GM23248 (cell line): ENCODE results near the gene CPLX1. TPM values are rescaled to one million over a fixed set of nuclear protein-coding genes. Genes with fewer than 3 reads are reported as not detected.
A peak's percentile ranks its signal among the peaks of the same experiment; 100 is the strongest.
"Not testable (repeated sequence)": the region's sequence is repeated elsewhere in the genome, so short reads cannot be mapped to it uniquely, and the experiment has no call there.

Source experiments
- DNase-seq: peaks from one replicate; pipeline ENCODE4 v3.0.0-alpha.2; 2015
- H2AFZ ChIP-seq: fragments of 200-600 bp; sonication (generic); 2 replicates; pipeline ENCODE4 v1.6.1; 2016; ENCODE audit warnings: antibody characterized with exemption
- H3F3A ChIP-seq: fragments of 200-600 bp; sonication (generic); 2 replicates; pipeline ENCODE4 v1.6.1; 2016; ENCODE audit warnings: mild to moderate bottlenecking, antibody characterized with exemption, mixed run types; ENCODE audit not compliant: insufficient read depth
- H3K27ac ChIP-seq: fragments of 200-600 bp; sonication (generic); 2 replicates; pipeline ENCODE4 v1.5.1; 2016; ENCODE audit warnings: mild to moderate bottlenecking
- H3K27me3 ChIP-seq: fragments of 200-600 bp; sonication (generic); replicated peaks from 2 replicates; pipeline ENCODE4 v1.6.1; 2016; ENCODE audit warnings: mild to moderate bottlenecking; ENCODE audit not compliant: insufficient read depth
- H3K36me3 ChIP-seq: fragments of 200-600 bp; sonication (generic); 2 replicates; pipeline ENCODE4 v1.6.1; 2016; ENCODE audit warnings: low read depth, mild to moderate bottlenecking
- H3K4me1 ChIP-seq: fragments of 200-600 bp; sonication (generic); 2 replicates; pipeline ENCODE4 v1.6.1; 2016; ENCODE audit warnings: mild to moderate bottlenecking; ENCODE audit not compliant: insufficient read depth
- H3K4me2 ChIP-seq: fragments of 200-600 bp; sonication (generic); one replicate; pipeline ENCODE4 v1.6.1; 2016; ENCODE audit warnings: mild to moderate bottlenecking; ENCODE audit not compliant: unreplicated experiment
- H3K4me3 ChIP-seq: fragments of 200-600 bp; sonication (generic); 2 replicates; pipeline ENCODE4 v1.5.1; 2016; ENCODE audit warnings: mild to moderate bottlenecking
- H3K79me2 ChIP-seq: fragments of 200-600 bp; sonication (generic); 2 replicates; pipeline ENCODE4 v1.6.1; 2016; ENCODE audit warnings: mild to moderate bottlenecking; ENCODE audit not compliant: insufficient read depth
- H3K9ac ChIP-seq: fragments of 200-600 bp; sonication (generic); 2 replicates; pipeline ENCODE4 v1.6.1; 2016; ENCODE audit warnings: mild to moderate bottlenecking
- H3K9me2 ChIP-seq: fragments of 200-600 bp; sonication (generic); 2 replicates; pipeline ENCODE4 v1.6.1; 2016; ENCODE audit warnings: mixed run types, mild to moderate bottlenecking, moderate library complexity; ENCODE audit not compliant: insufficient read depth
- H3K9me3 ChIP-seq: fragments of 200-600 bp; sonication (generic); one replicate; pipeline ENCODE4 v1.6.1; 2017; ENCODE audit warnings: low read depth
- H4K20me1 ChIP-seq: fragments of 200-600 bp; sonication (generic); 2 replicates; pipeline ENCODE4 v1.6.0; 2016; ENCODE audit not compliant: insufficient read depth
- EZH2 ChIP-seq: fragments of 200-600 bp; sonication (generic); IDR thresholded peaks from 2 replicates; pipeline ENCODE4 v1.6.1; 2018; ENCODE audit warnings: antibody characterized with exemption, mild to moderate bottlenecking; ENCODE audit not compliant: insufficient read depth, poor library complexity, severe bottlenecking
- EZH2phosphoT487 ChIP-seq: fragments of 200-600 bp; sonication (generic); IDR thresholded peaks from 2 replicates; pipeline ENCODE4 v1.6.1; 2018; ENCODE audit warnings: antibody characterized with exemption, moderate library complexity, mild to moderate bottlenecking, low read depth; ENCODE audit not compliant: insufficient read depth
- WGBS, 2 experiments: methylation state at CpG; one replicate each; pipeline ENCODE4 v1.1.6; 2015 to 2017; ENCODE audit warnings: low lambda C conversion rate in 2 of 2, low coverage in 1 of 2; ENCODE audit errors: missing lambda C conversion rate in 2 of 2; 5-methylcytosine and 5-hydroxymethylcytosine counted together
- in situ Hi-C: fragments of 300-500 bp; cut with MboI; formaldehyde crosslinking; loops from 2 replicates; pipeline ENCODE4 v1.15.0; 2020
- polyA plus RNA-seq: library from polyadenylated mRNA; unstranded; fragments of >200 nt; fragmentation: Nextera tagmentation; extraction: Ambion mirVana; gene quantifications from 2 replicates; pipeline ENCODE4 v1.2.1, GENCODE V29; 2016
- total RNA-seq: library from RNA; depleted of rRNA; stranded (reverse); fragments of >200 nt; shearing (Covaris generic); gene quantifications from 2 replicates; pipeline ENCODE4 v1.2.3, GENCODE V29; 2014

CPLX1 gene
- total and polyA plus RNA-seq, 2 experiments from 2014 or later = not detected

- H3K79me2 ChIP-seq = peaks cover 57% of the 10 kb centered on the region
- no peaks in the 10 kb centered on the region for H3K9me2 ChIP-seq
- WGBS, 2 experiments = 1% methylated on average over 31 to 32 of the region's 38 CpGs
- H3K27me3 ChIP-seq = peaks cover 7% of the 10 kb centered on the region; the same call in 1 of the 2 replicates
- peak overlapping the region; percentile 98 for H3K9ac ChIP-seq
- no peaks in the 10 kb centered on the region for H4K20me1 ChIP-seq
- peaks cover 24% of the 10 kb centered on the region for H3K36me3 ChIP-seq
- no peak for TF ChIP-seq EZH2
- TF ChIP-seq EZH2phosphoT487 = no peak
- no peaks in the 10 kb centered on the region for H3K9me3 ChIP-seq
- H3K27ac ChIP-seq = peak overlapping the region; percentile 78
- H3K4me2 ChIP-seq = peak overlapping the region; percentile 90
- in situ Hi-C loops = no loop called here
- peaks cover 14% of the 10 kb centered on the region for H3K4me1 ChIP-seq
- DNase-seq = peak; percentile 38
- peak overlapping the region; percentile 88 for H3K4me3 ChIP-seq
- peaks cover 16% of the 10 kb centered on the region; the same call in 1 of the 2 replicates for H3F3A ChIP-seq
- peak overlapping the region; percentile 46 for H2AFZ ChIP-seq
Measured at GRCh38 chr4:780716-781492, 45.0 kb downstream of the CPLX1 start.

- H3K27me3 ChIP-seq, in situ Hi-C loops, DNase-seq, H4K20me1 ChIP-seq, H3K9me3 ChIP-seq, H2AFZ ChIP-seq, H3K9me2 ChIP-seq: not testable (repeated sequence)
- H3K4me1 ChIP-seq = peaks cover 14% of the 10 kb centered on the region
- H3K27ac ChIP-seq = peak overlapping the region; percentile 78
- H3K9ac ChIP-seq = peak overlapping the region; percentile 98
- peaks cover 63% of the 10 kb centered on the region for H3K79me2 ChIP-seq
- WGBS, 2 experiments = 71 to 73% methylated on average over 10 of the region's 10 CpGs
- H3K4me2 ChIP-seq = peak overlapping the region; percentile 90
- peaks cover 29% of the 10 kb centered on the region for H3K36me3 ChIP-seq
- peak overlapping the region; percentile 88 for H3K4me3 ChIP-seq
- H3F3A ChIP-seq = peaks cover 23% of the 10 kb centered on the region; the same call in 1 of the 2 replicates
Measured at GRCh38 chr4:780255-780654, 45.7 kb downstream of the CPLX1 start.

- peaks cover 33% of the 10 kb centered on the region for H3K36me3 ChIP-seq
- H3K4me2 ChIP-seq = no peak overlapping the region
- peak overlapping the region; percentile 88; the same call in 1 of the 2 replicates for H3K4me3 ChIP-seq
- in situ Hi-C loops = no loop called here
- WGBS, 2 experiments = 71 to 81% methylated on average over 2 of the region's 2 CpGs
- H2AFZ ChIP-seq = no peak overlapping the region
- peaks cover 23% of the 10 kb centered on the region; the same call in 1 of the 2 replicates for H3F3A ChIP-seq
- H3K9me2 ChIP-seq = no peaks in the 10 kb centered on the region
- H3K27me3 ChIP-seq = no peaks in the 10 kb centered on the region
- no peaks in the 10 kb centered on the region for H3K9me3 ChIP-seq
- peak overlapping the region; percentile 98 for H3K9ac ChIP-seq
- peaks cover 70% of the 10 kb centered on the region for H3K79me2 ChIP-seq
- peaks cover 14% of the 10 kb centered on the region for H3K4me1 ChIP-seq
- H3K27ac ChIP-seq = no peak overlapping the region
- DNase-seq = no peak
- H4K20me1 ChIP-seq = no peaks in the 10 kb centered on the region
- TF ChIP-seq EZH2phosphoT487 (no peak), EZH2 (no peak)
Measured at GRCh38 chr4:779555-779954, 46.4 kb downstream of the CPLX1 start.

- Histone ChIP-seq H3K9me3 (no peaks in the 10 kb centered on the region), H3K27ac (no peak overlapping the region), H3K4me3 (no peak overlapping the region), H3K4me1 (peaks cover 14% of the 10 kb centered on the region), H3K4me2 (no peak overlapping the region), H3F3A (peaks cover 23% of the 10 kb centered on the region; the same call in 1 of the 2 replicates), H3K79me2 (peaks cover 89% of the 10 kb centered on the region), H3K9me2 (no peaks in the 10 kb centered on the region), H4K20me1 (no peaks in the 10 kb centered on the region), H3K9ac (no peak overlapping the region), H3K27me3 (no peaks in the 10 kb centered on the region), H3K36me3 (peaks cover 33% of the 10 kb centered on the region), H2AFZ (no peak overlapping the region)
- TF ChIP-seq EZH2phosphoT487 (no peak), EZH2 (no peak)
- no peak for DNase-seq
- 75 to 82% methylated on average over 6 of the region's 6 CpGs for WGBS, 2 experiments
- in situ Hi-C loops = no loop called here
Measured at GRCh38 chr4:777520-778262, 48.2 kb downstream of the CPLX1 start.
